CD14-positive monocyte (primary cell): ENCODE data around the gene MEOX1. TPM values are rescaled to one million over a fixed set of nuclear protein-coding genes. Genes with fewer than 3 reads are reported as not detected.
A peak's percentile ranks its signal among the peaks of the same experiment; 100 is the strongest.

Experiments
- DNase-seq, 3 donors: peaks; one replicate each; pipeline ENCODE4 v3.0.0-alpha.2; 2011 to 2022
- H2AFZ ChIP-seq: 2 replicates; pipeline ENCODE4 v1.6.0; 2012; ENCODE audit warnings: mild to moderate bottlenecking, low read depth, low read length, inconsistent platforms; ENCODE audit not compliant: insufficient read depth, poor library complexity, severe bottlenecking
- H3K27ac ChIP-seq, 2 donors: 1 replicate in 1 of 2; 2 replicates in 1 of 2; pipeline ENCODE4 v1.5.1; 2012 to 2013; ENCODE audit warnings: low read length in 2 of 2, control low read depth in 1 of 2, inconsistent platforms in 1 of 2, low read depth in 1 of 2, mild to moderate bottlenecking in 1 of 2
- H3K27me3 ChIP-seq, 2 donors: one replicate each; pipeline versions ENCODE4 v1.6.0 to v1.6.1; 2011 to 2013; ENCODE audit warnings: low read length in 2 of 2; ENCODE audit not compliant: control insufficient read depth in 2 of 2, insufficient read depth in 2 of 2
- H3K36me3 ChIP-seq, 2 donors: replicated peaks in 1 of 2; 1 replicate in 1 of 2; 2 replicates in 1 of 2; pipeline versions ENCODE4 v1.5.1 to v1.6.1; 2012 to 2013; ENCODE audit warnings: low read length in 2 of 2, control low read depth in 1 of 2, inconsistent platforms in 1 of 2, mild to moderate bottlenecking in 1 of 2; ENCODE audit not compliant: insufficient read depth in 2 of 2, control insufficient read depth in 1 of 2
- H3K4me1 ChIP-seq, 2 donors: 1 replicate in 1 of 2; 2 replicates in 1 of 2; pipeline versions ENCODE4 v1.5.1 to v1.6.1; 2012 to 2013; ENCODE audit warnings: low read length in 2 of 2, control low read depth in 1 of 2, inconsistent platforms in 1 of 2, mild to moderate bottlenecking in 1 of 2, moderate library complexity in 1 of 2; ENCODE audit not compliant: insufficient read depth in 2 of 2, control insufficient read depth in 1 of 2
- H3K4me2 ChIP-seq: replicated peaks from 2 replicates; pipeline ENCODE3; 2012; ENCODE audit warnings: low read length, moderate library complexity, mild to moderate bottlenecking; ENCODE audit not compliant: poor library complexity, severe bottlenecking; ENCODE audit errors: extremely low read depth
- H3K4me3 ChIP-seq, 3 experiments: fragments of 200-600 bp in 1 of 3; sonication (generic) in 1 of 3; replicated peaks in 1 of 3; 1 replicate in 2 of 3; 2 replicates in 1 of 3; pipeline ENCODE4 v1.5.1; 2011 to 2013; ENCODE audit warnings: low read length in 3 of 3, mild to moderate bottlenecking in 3 of 3, control low read depth in 2 of 3, low read depth in 2 of 3, inconsistent platforms in 1 of 3, moderate library complexity in 1 of 3
- H3K79me2 ChIP-seq: 2 replicates; pipeline ENCODE4 v1.6.0; 2012; ENCODE audit warnings: mild to moderate bottlenecking, control low read depth, inconsistent platforms, low read length, moderate library complexity; ENCODE audit not compliant: insufficient read depth
- H3K9ac ChIP-seq: 2 replicates; pipeline ENCODE4 v1.6.0; 2017; ENCODE audit warnings: low read length, mild to moderate bottlenecking; ENCODE audit not compliant: insufficient read depth, poor library complexity, severe bottlenecking
- H3K9me3 ChIP-seq, 2 donors: replicated peaks in 1 of 2; 1 replicate in 1 of 2; 2 replicates in 1 of 2; pipeline versions ENCODE4 v1.5.1 to v1.6.1; 2012 to 2013; ENCODE audit warnings: low read length in 2 of 2, control low read depth in 1 of 2; ENCODE audit not compliant: control insufficient read depth in 1 of 2, insufficient read depth in 1 of 2
- H4K20me1 ChIP-seq: 2 replicates; pipeline ENCODE4 v1.6.0; 2012; ENCODE audit warnings: mild to moderate bottlenecking, low read length, control low read depth, moderate library complexity; ENCODE audit not compliant: insufficient read depth
- H3K27ac Mint-ChIP-seq, 7 donors: one replicate each; pipeline ENCODE4 v1.8.0; 2020; ENCODE audit warnings: mild to moderate bottlenecking in 7 of 7, mixed read lengths in 7 of 7, moderate library complexity in 6 of 7, inconsistent platforms in 2 of 7
- H3K27me3 Mint-ChIP-seq, 3 donors: one replicate each; pipeline ENCODE4 v1.8.0; 2021 to 2022; ENCODE audit warnings: low read depth in 3 of 3, mild to moderate bottlenecking in 3 of 3, mixed read lengths in 3 of 3, moderate library complexity in 3 of 3, inconsistent platforms in 1 of 3
- H3K36me3 Mint-ChIP-seq, 2 donors: one replicate each; pipeline ENCODE4 v1.8.0; 2020; ENCODE audit warnings: mixed read lengths in 2 of 2, inconsistent platforms in 1 of 2, mild to moderate bottlenecking in 1 of 2
- H3K4me1 Mint-ChIP-seq: one replicate; pipeline ENCODE4 v1.8.0; 2020; ENCODE audit warnings: mild to moderate bottlenecking, mixed read lengths
- H3K4me3 Mint-ChIP-seq, 2 donors: one replicate each; pipeline ENCODE4 v1.8.0; 2020; ENCODE audit warnings: mild to moderate bottlenecking in 2 of 2, mixed read lengths in 2 of 2, moderate library complexity in 1 of 2
- H3K9me3 Mint-ChIP-seq, 7 donors: one replicate each; pipeline ENCODE4 v1.8.0; 2020 to 2022; ENCODE audit warnings: mixed read lengths in 7 of 7, mild to moderate bottlenecking in 6 of 7, moderate library complexity in 6 of 7, inconsistent platforms in 2 of 7
- CTCF ChIP-seq: fragments of 200-600 bp; IDR thresholded peaks from one replicate; pipeline ENCODE4 v1.8.0; 2022; ENCODE audit warnings: antibody characterized with exemption, mild to moderate bottlenecking
- WGBS: methylation state at CpG from one replicate; pipeline ENCODE4 v1.1.5; 2013; ENCODE audit warnings: missing lambda C conversion rate; ENCODE audit not compliant: insufficient coverage; 5-methylcytosine and 5-hydroxymethylcytosine counted together
- intact Hi-C, 2 donors: fragments of 100-400 bp; cut with micrococcal nuclease; formaldehyde crosslinking; loops; one replicate each; pipeline versions ENCODE4 v1.15.0 to v1.15.1; 2023
- polyA plus RNA-seq, 3 donors: library from polyadenylated mRNA; depleted of rRNA in 1 of 3; unstranded in 2 of 3; stranded (reverse) in 1 of 3; fragments of 300-500 nt in 2 of 3; fragments of >200 nt in 1 of 3; fragmentation: Illumina TruSeq in 2 of 3; gene quantifications; 1 replicate in 2 of 3; 2 replicates in 1 of 3; pipeline ENCODE4 v1.2.3, GENCODE V29; 2012 to 2021

MEOX1 gene
- polyA plus RNA-seq, 3 donors: 0.06 TPM; not detected in 2

- Mint-ChIP-seq H3K27ac (no peak overlapping the region), H3K4me1 (peaks cover 17% of the 10 kb centered on the region), H3K36me3 (peaks cover 0 to 2% of the 10 kb centered on the region in 2 donors), H3K4me3 (peak overlapping the region in 1 of 2 donors; percentile 47), H3K27me3 (peaks cover 31 to 57% (median 38%) of the 10 kb centered on the region in 3 donors), H3K9me3 (peaks cover 7 to 14% (median 13%) of the 10 kb centered on the region in 7 donors)
- H3K9me3 ChIP-seq: peaks cover 4 to 8% of the 10 kb centered on the region in 2 donors
- TF ChIP-seq CTCF: no peak
- H3K9ac ChIP-seq: no peak overlapping the region
- H4K20me1 ChIP-seq: no peaks in the 10 kb centered on the region
- H3K79me2 ChIP-seq: no peaks in the 10 kb centered on the region
- intact Hi-C loops: no loop called here
- H3K36me3 ChIP-seq: no peaks in the 10 kb centered on the region
- peaks cover 9 to 16% of the 10 kb centered on the region in 2 donors for H3K4me1 ChIP-seq
- no CpG with 5 or more reads among the region's 3 CpGs for WGBS
- no peak overlapping the region for H3K27ac ChIP-seq
- H3K27me3 ChIP-seq: peaks cover 2 to 27% of the 10 kb centered on the region in 2 donors
- no peak for DNase-seq
- no peak overlapping the region for H3K4me3 ChIP-seq
- no peak overlapping the region for H2AFZ ChIP-seq
- H3K4me2 ChIP-seq: no peak overlapping the region
Measured at GRCh38 chr17:43699438-43699756, 37.7 kb upstream of the MEOX1 start.

DNA sequence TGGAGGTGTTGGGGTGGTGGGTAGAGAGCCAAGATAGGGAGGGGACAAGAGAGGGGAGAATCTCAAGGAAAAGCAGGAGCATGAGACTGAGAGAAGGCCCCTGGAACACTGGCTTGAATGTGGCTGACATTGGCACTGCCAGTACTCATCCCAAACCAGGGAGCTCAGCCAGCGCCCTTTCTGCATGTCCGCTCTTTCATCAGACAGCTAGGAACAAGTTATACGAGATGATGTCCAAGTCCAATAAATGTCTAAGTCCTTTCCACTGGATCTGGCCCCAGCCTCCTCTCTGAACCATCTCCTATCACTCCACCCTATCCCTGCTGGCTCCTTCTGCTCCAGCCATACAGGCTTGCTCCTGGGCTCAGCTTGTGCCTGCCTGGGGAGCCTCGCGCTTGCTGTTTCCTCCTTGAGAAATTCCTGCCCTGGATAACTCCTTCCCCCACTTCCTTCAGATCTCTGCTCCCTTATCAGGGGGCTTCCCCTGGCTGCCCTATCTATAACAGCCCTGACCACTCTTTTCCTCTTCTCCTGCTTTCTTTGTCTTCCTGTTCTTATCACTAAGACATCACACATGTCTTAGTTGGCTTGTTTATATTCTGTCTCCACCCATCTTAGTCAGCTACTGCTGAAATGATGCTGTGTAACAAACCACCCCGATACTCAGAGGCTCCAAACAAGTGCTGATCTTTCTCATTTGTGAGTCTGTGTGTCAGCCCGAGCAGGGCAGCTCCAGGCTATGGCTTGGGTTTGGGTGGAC, 37.1 kb upstream of the MEOX1 start:
- no peaks in the 10 kb centered on the region for H3K79me2 ChIP-seq
- H3K9ac ChIP-seq: no peak overlapping the region
- intact Hi-C loops: no loop called here
- Mint-ChIP-seq H3K27ac (no peak overlapping the region), H3K4me1 (peaks cover 17% of the 10 kb centered on the region), H3K4me3 (peak overlapping the region; percentile 45 to 47), H3K36me3 (peaks cover 0 to 2% of the 10 kb centered on the region in 2 donors), H3K9me3 (peaks cover 7 to 14% (median 13%) of the 10 kb centered on the region in 7 donors), H3K27me3 (peaks cover 31 to 56% (median 38%) of the 10 kb centered on the region in 3 donors)
- no peak overlapping the region for H2AFZ ChIP-seq
- H3K27me3 ChIP-seq: peaks cover 2 to 27% of the 10 kb centered on the region in 2 donors
- no peak overlapping the region for H3K4me2 ChIP-seq
- WGBS: 63% methylated on average over 7 of the region's 7 CpGs
- peaks cover 4 to 8% of the 10 kb centered on the region in 2 donors for H3K9me3 ChIP-seq
- H3K27ac ChIP-seq: no peak overlapping the region
- H3K4me1 ChIP-seq: peaks cover 9 to 16% of the 10 kb centered on the region in 2 donors
- TF ChIP-seq CTCF: no peak
- no peaks in the 10 kb centered on the region for H4K20me1 ChIP-seq
- H3K4me3 ChIP-seq: no peak overlapping the region
- H3K36me3 ChIP-seq: no peaks in the 10 kb centered on the region
- no peak for DNase-seq
